Stimulated activated CD8-positive, alpha-beta memory T cell treated with anti-CD3 and anti-CD28 coated beads, Interleukin-4, amount 100 ng/mL, for 1 hour (primary cell): ENCODE measurements around the gene NOTCH2.
"Not testable (repeated sequence)": the region's sequence is repeated elsewhere in the genome, so short reads cannot be mapped to it uniquely, and the experiment has no call there.

Experiments
- DNase-seq, 2 donors: peaks; one replicate each; pipeline ENCODE4 v3.0.0-alpha.2; 2020; ENCODE audit warnings: low read depth in 2 of 2, low spot score in 1 of 2

NOTCH2 gene

DNA sequence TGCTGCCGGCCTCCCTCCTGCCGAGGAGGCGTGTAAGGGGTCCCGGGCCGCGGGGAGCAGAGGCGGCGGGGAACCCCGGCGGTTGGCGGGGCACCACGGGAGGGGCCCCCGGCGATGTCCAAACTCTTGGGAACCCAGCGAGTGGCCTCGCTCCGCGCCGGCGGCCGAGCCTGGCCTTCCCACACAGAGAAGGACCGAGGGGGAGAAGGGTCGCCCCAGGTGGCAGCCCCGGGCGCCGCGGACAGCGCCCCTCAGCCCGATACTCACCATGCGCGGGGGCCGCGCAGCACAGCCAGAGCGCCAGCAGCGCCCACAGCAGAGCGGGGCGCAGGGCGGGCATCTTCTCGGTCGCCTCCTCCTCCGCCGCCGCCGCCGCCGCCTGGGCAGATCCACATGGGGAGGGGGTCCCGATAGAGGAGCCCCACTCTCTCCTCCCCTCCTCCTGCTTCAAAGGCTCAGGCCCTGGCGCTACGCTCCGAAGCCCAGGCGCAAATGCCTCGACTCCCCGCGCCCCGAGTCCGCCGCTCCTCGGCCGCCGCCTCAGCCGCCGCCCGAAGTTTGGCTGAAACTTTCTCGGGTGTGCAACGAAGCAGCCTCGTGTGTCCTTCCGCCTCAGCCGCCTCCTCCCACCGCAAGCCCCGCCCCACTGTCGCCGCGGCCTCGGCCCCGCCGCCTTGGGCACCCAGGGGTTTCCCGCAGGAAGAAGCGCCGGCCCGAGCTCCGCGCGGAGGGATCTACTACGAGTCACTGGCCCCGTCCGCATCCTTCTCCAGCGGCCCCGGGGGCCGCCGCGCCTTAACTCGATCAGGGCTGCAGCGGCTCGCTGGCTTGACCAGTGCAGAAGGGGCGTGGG lies at the start of gene NOTCH2:
Gene NOTCH2, minus strand, starts transcription at position 596 of the 853 bp plus-strand sequence. Its CDS starts 256 bp downstream, at position 340.
- DNase-seq, result peak; percentile 25 to 42

DNA sequence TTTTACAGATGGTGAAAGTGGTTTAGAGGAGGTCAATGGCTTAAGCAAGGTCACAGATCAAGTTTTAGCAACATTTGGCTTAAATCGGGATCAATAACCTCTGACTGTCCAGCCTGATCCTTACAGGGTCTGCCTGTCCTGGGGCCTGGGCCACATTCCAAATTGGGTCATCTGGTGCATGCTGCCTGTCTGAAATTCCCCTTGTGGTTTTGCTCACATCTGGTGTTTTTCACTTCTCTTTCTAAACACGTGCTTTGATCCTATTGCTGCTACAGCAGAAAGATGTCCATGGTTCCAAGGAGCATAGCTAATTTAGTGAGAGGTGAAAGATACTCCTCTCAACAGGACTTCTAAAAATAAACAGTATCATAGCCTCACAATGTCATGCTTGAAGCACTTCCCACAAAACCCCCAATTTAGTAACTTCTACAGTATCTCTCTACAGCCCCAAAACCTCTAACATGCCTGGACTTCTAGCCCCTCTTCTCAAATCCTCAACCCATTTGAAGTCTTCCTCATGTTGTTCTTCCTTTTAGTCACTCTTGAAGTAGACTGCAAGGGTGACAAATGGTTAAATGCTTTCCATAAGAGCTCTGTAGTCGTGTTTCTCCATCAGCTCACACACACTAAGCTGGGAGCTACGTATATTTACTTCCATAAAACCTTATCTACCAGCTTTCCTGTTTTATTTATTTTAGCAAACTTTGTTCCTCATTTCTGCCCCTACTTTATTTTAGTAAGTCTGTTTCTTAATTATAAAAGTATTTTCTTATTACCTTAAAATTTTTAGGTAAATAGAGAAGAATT lies 48.1 kb upstream of the NOTCH2 start:
- not testable (repeated sequence) for DNase-seq

DNA sequence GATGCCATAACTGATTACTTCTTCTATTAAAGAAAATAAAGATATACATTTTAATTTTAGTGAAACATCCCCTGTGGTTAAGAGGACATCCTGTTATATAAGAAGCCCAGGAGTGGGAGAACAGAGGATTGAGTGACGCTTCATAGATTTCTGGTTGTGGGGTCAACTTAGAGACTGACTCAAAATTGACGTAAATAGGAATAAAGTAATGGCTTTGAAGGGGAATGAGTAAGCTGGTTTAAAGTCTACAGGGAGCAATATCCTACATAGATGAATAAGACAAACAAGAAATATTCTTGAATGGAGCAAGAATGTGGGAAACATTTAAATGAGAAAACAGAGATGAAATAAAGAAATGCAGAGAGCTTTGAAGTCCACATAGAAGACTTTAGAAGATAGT lies 46.6 kb upstream of the NOTCH2 start:
- not testable (repeated sequence) for DNase-seq

DNA sequence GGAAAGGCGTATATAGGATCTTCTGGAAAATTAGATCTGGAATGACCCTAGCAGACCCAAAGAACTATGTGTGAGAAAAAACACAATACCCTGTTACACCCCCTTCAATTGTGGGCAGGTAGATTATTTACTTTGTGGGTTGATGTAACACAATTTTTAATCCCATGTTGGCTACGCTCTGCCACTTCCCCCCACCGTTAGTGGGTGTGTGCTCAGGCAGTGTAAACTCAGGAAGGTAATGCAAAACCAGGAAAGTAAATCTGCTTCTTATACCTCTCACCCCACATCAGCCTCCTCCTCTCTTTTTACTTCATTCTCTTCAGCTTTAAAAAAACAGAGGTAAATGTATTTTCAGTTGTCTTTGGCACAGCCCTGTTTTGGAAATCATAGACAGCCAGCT lies 43.7 kb upstream of the NOTCH2 start:
- DNase-seq, result not testable (repeated sequence)

DNA sequence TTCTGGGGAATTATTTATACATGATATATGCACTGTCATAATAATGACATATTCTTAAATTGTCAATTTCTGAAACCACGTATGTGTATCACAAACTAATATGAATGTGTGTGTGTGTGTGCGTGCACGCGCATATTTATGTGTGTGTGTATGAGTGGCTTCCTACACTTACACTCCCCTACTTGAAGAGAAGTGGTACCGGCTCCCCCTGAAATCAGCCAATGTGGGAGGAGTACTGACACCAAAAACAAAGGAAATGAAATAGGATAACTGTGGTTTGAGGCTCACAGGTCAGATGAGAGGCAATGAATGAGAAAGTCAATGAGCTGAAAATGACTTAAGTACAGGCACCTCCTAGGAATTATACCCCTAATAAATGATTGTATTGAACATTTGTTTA lies 42.8 kb upstream of the NOTCH2 start:
- not testable (repeated sequence) for DNase-seq

DNA sequence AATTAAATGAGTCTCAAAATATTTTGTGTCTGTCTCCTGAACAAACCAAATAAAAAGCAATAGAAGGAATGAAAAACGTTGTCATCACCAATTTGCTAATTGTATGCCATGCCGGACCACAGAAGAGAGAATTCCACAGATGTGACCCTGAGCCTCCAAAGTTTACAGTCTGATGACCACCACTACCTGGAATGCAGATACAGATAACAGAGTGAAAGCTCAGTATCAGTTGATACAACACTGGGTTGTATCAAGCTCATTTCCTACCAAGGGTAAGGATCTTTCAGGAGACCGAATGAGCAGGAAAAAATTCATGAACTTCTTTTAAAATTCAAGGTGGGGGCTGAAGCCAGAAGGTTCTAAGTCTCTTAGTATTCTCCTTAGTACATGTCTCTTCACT lies 42.3 kb upstream of the NOTCH2 start:
- DNase-seq, result not testable (repeated sequence)

DNA sequence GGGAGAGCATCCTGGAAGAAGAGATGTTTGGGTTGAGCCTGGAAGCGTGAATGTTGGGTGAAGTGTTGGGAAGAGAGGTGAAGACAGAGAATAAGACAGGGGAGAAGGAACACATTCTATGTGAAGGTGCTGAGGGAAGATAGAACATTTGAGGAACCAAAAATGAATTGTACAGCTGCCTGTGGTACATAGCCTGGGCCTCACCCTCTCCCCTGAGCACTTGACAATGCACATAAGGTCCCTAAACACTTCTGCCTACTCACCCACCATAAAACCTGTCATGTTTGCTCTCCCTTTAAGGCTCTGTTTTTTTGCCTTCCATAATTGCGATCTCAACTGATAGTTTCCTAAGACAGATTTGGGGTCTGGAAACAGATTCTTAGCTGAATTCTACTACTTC lies 41.5 kb upstream of the NOTCH2 start:
- not testable (repeated sequence) for DNase-seq

DNA sequence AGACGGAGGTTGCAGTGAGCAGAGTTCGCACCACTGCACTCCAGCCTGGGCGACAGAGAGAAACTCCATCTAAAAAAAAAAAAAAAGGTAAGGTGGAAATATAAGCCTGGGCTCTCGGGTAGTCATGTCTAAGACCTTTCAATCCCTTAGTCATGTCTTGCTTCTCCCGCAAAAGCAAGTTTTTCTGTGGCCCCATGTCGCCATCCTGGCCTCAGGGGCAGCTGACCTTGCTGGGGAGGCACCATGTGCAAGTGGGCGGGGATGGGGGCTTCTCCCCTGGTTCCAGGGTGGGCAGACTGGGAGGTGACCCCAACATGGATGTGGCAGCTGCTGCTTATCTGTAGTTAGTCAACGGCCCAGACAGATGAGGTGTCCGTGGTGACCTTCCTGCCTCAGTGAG lies 40.2 kb upstream of the NOTCH2 start:
- not testable (repeated sequence) for DNase-seq

DNA sequence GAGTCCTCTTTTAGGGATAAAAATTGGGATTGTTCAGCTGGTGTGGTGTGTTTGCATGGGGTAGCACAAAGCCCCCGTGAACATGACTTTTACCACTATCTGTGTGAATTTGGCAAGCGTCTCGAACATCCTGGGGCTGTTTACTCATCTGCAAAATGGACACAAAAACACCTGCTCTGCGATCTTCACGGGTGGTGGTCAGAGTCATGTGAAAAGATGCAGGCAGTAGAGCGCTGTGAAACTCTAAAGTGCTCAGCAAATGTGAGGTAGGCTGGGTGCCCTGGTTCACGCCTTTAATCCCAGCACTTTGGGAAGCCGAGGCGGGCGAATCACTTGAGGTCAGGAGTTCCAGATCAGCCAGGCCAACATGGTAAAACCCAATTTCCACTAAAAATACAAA lies 39.7 kb upstream of the NOTCH2 start:
- DNase-seq, result not testable (repeated sequence)

DNA sequence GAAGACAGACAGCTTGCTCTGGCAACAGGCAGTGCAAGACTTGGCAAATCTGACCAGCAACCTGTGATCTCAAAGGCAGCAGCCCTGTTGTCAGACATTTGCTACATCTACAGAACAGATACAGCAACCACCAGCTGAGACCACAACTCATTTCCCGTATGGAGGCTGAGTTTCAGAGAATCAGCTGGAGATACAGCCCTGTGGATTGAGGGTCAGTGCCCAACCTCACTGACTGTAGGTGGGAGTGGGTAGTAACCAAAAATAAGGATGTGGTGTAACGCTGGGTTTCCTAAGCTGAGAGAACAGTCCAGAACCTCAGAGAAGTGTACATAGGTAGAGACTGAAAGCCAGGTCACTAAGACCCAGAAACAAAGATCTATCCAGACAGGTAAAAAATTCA lies 35.8 kb upstream of the NOTCH2 start:
- DNase-seq, result not testable (repeated sequence)

DNA sequence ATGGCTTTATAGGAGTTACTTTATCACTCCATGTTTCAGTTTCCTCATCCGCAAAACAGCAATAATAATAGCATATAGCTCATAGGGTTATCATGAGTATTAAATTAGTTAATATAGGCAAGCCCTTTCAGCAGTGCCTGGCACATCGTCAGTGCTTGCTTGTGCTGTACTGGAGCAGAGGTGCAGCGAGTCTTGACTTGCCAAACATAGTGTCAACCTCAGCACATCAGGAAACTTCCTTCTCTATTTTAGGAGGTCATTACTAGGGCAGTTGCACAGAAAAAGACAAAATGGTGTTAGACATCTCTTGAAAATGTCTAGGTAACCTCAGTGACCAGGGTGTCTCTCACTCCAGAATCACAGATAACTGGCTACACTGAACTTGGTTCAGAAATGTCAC lies 34.3 kb upstream of the NOTCH2 start:
- not testable (repeated sequence) for DNase-seq

DNA sequence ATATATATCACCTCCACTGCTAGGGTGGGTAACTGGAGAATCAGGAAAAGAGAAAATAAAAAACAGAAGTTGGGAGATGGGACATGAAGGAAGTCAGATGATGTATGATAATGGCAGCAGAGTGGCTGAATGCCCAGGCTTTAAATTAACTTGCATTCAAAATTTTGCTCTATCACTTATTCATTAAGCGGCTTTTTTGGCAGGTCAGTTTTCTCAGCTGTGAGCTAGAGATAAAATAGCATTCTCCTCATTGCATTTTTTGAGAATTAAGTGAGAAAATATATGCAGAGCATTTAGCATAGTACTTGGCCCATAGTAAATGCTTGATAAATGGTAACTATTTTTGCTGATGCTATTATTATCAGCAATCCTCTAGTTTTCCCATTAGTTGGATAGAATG lies 32.1 kb upstream of the NOTCH2 start:
- DNase-seq, result not testable (repeated sequence)

DNA sequence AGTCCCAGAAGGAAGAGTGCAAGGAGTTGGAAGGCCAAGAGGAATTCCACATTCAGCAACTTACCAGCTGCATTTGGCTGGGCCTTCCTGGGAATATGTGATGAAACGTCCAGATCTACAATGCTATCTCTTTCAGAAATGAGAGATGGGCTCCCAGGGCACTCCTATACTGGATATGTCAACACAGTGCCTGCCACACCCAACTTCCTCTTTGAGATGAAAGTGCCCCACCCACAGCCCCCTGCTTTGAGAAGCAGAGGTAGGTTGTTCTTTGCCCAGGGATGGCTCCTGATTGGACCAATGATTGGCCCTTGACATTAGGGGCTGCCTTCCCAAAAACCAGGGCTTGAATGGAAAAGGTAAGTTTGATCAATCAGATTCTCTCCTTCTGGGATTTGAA lies 31.1 kb upstream of the NOTCH2 start:
- DNase-seq, result not testable (repeated sequence)

DNA sequence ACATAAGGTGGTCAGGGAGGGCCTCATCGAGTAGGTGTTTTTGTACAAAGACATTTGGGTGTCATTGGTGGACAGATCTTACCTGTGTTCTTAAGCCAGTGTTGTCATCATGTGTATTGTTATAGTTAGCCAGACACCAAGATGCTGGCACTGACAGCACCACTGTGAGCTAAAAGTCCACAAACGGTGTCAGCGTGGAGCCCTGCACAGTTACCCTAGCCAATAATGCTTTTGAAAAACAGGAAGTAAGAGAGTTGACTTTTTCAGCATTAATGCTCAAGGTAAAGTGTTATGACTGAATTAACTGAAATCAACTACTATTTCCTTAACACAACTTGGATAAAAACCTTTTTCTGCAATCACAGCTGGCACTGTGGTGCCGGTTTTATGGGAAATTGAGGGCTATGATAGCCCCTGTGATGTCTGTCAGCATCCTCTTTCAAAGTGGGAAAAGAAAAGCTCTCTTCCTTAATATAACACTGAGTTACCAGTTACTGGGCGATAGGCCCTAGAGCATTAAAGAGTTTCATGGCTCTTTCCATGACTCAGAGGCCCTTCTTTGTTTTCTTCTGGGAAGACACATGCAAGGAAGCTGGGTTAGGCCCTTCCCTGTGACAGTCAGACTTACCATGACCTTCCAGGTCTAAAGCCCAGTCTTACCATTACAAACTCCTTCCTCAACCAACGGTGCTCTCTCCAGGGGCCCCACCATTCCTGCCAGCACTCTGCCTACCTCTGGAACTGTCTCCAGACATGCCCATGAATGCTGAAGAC lies 29.7 kb upstream of the NOTCH2 start:
- not testable (repeated sequence) for DNase-seq

DNA sequence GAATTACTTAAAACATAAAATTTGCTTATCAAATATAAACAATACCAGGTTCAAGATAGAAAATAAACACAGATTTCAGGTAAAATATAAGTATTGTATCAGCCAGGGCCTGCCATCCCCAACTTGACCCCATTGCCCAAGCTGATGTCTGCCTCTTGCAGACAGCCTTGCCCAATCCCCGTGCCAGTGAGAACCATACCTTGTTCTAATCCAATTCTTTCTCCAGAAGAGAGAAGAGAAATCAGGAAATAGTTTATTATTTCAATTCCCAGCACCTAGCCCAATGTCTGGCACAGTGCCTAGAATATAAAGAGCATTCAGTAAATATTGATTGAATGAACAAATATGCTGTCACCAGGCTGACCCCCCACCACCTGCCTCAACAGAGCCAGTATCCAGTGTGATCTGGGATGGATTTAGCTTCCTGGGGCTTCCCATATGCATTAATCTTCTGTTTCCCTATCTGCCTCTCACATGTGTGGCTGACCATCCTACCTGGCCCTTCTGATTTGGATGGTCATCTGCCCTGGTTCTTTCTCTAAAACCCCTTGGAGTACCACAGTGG lies 27.6 kb upstream of the NOTCH2 start:
- DNase-seq, result not testable (repeated sequence)

DNA sequence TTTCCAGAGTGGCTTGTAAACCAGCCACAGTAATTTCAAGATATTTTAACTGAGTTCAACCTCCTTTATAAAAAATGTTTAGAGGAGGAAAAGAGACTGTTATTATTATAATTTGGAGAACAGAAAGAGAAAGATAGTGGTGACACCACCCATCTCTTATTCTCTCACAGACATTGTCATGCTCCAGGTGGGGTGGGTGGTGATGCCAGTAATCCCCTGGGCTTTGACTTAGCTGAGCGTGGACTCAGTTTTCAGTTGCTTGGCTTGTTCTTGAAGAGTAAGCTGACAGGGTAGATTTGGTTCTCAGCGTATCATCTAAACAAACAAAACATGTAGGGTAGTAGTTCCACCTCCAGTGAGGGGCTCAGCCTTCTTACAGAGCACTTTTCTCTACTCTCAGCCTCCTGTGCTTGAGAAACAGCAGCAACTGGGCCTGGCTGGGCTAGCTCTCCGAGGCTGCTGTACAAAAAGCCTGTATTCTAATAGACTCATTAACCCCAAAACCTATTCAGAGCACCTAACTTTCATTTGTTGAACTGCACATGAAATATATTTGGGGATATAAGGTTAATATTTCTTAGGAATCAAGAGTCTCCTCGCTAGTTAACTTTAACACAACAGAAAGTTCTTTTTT lies 24.2 kb upstream of the NOTCH2 start:
- DNase-seq, result not testable (repeated sequence)

DNA sequence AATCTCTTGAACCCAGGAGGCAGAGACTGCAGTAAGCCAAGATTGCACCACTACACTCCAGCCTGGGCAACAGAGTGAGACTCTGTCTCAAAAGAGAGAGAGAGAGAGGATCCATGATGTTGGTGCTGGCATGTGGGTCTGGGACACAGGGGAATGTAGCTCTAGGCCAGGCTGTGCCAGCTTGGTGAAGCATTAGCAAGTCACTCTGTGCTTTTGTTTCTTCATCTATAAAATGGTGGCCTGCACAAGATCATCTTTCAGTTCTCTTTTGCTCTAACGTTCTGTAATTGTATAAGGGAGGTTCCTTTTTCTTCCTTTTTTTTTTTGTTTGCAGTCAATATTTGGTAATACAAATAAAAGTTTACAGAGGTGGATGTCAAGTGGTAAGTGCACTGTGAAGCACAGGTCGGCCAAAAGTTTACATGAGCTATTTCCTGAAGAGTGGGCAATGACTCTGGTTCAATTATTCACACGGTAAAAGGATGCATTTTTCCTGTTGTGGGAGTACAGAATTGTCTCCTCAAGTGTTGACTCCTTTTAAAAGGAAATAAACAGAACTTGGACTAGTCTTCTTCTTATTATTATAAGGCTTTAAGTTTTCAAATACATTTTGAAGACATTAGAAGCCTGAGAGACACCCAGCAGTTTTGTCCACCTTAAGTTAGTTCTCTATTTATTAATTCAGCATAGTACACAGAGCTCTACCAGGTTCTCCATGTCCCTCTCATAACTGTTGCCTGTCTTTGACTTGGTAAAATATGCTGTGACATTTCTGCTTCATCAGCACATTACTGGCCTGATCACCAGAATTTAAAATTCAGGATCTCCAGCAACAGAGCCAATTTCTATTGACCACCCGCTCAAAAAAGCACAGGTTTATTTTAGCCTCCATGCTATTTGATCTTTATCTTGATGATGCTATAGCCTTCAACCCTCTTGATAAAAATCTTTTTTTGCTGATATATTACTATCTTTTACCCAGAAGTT lies 23.1 kb upstream of the NOTCH2 start:
- DNase-seq, result not testable (repeated sequence)

DNA sequence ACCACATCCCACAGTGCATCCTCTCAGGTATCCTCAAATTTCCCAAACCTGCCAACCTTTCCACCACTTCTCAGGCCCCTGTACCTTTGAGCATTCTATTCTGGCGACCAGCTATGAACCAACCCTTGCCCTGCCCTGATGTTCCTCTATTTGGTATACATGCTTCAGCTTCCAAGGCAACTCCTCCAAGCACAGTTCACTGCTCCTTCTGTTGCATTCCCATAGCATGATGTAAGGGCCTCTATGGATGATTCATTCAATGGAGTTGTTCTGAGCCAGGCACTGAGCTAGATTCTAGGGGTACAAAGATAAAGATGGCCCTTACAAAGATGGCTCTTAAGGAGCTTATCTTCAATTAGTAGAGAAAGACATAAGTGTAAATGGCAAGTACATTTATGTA lies 21.4 kb upstream of the NOTCH2 start:
- DNase-seq, result not testable (repeated sequence)

DNA sequence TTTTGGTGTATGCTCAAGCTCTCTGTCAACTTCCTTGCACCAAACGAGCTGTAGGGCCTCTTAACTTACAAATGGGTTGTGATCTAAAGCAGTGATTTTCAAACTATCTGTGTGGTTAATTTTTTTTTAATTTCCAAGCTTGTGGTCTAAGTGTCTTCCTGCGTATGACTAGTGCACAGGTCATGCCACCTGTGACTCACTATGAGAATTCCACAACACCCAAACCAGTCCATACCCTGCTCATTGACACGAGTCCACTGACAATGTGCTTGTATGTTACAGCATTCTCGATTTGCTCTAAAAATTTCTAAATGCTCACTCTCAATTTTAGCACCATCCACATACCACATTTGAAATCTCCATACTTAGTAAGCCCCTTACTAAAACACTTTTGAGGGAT lies 18.5 kb upstream of the NOTCH2 start:
- DNase-seq, result peak; percentile 1 to 16
